ENCODE results near the gene COL4A6.

- no peak for TF ChIP-seq POLR2A (IDR thresholded peaks at IDR 0.05)
- no peak for TF ChIP-seq CTCF (IDR thresholded peaks at IDR 0.05)
- TF ChIP-seq EP300 (IDR thresholded peaks at IDR 0.05): no peak
These were observed 314.4 kb downstream of the COL4A6 start for GRCh38 chrX:108123591-108124366.
